Islet of Langerhans (tissue), 1 donor: Measurements from ENCODE around the gene RNF223.

Experiments
- FAIRE-seq: peaks from one replicate; lab custom pipeline; 2011; peaks lifted over from hg19 to GRCh38; lab: Jason Lieb, UNC

RNF223 gene

DNA sequence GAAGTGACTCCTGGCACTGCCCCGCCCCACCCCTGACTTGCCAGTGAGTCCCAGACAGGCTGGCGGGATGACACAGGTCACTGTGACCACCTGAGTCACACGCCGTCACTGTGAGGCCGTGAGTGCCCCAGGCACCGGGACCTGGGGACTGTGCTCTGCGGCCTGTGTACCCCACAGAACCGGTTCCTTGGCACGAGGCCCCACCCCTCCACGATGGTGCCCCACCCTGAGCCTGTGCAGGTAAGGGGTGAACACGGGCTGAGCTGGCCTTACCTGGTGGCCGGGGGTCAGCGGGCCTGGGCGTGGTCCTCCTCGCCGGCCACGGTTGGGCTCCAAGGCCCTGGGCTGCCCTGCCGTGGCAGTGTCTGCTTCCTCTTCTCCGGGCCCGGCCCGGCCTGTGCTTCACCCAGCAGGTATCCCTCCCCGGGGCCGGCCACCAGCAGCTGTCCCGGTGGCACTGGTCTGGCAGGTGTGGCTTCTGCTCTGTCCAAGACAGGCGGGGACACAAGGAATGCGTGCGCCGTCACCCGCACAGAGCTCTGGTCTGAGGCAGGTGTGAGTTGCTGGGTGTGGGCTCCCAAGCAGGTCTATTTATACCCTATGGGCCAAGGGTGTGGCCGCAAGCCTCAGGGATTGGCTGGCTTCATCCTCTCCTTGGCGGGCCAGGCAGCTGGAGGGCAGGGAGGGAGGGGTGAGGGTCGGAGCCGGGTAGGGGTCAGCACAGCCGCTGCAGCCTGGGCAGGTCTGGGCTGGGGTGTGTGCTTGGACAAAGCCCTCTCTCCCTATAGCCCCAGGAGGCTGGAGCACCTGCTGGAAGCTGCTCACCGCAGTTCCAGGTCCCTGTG, at the start of gene RNF223:
TSS of gene RNF223 (minus strand) at position 564 of the 845 bp plus-strand sequence. CDS start 1,740 bp downstream, outside the sequence.
- FAIRE-seq = no peak

DNA sequence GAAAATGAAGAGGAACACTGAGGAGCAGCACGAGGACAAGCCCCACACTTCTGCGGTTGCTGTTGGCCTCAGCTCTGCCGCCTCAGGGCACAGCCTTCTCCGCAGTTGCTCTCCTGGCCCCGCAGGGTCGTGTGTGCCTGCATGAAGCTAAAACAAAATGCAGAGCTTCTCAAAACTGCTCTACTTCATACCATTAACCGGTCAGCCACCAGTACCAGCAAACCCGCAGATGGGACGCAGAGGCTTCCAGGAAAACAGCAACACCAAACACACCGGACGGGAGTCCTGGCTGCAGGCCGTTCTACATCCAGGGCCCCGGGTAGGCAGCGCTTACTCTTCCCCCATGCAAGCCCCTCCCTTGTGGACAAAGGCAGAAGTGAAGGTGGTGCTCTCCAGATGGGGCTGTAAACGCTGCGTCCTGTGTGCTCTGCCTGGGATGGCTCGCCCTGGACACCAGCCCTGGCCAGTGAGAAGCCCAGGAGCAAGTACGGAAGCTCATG, 48.9 kb upstream of the RNF223 start:
- no peak for FAIRE-seq

DNA sequence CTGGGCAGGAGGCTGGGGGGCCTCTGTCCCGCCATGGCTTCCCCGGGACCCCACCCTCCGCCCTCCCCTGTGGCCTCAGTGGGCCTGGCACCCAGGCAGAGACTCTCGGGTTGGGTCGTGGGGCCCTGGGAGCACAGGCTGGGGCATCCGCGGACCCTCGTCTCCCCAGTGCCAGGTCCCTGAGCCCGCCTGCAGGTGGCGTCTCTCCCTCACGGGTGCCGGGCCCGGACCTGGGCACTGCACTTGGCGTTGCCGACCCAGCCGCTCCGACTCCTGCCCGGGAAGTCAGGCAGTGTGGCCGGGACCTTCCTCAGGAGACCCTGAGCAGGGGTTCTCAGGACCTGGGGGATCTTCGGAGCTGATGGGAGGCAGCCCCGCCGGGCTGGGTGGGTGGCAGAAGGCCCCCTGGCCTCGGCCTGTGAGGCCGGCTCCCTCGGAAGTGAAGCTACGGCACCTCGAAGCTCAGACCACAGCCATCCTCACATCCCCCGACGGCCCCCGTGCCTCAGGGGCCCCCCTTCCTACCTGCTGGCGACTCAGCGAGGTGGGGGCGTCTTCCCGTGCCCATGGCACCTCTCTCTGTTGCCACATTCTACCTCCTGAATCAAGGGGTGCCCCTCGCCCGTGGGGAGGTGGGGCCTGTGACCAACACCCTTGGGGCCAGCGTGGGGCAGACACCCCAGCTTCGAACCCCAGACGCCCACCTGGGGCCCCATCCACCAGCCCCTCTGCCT, 48.1 kb upstream of the RNF223 start:
- FAIRE-seq = no peak

DNA sequence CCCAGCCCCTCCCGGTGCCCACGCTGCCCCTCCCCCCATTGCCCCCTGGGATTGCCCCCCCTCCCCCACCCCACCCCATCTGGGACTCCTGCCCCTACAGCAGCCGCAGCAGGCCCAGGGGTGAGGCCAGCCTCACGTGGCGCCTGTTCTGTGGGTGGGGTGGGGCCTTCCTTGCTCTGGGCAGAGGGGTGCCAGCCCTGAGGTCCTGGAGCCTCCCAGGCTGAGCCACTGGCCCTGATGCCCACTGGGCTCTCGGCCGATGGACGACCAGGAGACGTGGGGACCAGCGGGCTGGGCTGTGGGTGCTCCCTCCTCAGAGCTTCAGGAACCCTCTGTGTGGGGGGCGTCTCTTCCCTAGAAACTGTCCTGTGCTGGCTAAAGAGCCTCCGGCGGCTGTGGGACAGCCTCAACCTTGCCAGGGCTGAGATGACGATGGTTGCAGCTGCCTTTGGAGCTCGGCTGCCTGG, 47.5 kb upstream of the RNF223 start:
- no peak for FAIRE-seq

DNA sequence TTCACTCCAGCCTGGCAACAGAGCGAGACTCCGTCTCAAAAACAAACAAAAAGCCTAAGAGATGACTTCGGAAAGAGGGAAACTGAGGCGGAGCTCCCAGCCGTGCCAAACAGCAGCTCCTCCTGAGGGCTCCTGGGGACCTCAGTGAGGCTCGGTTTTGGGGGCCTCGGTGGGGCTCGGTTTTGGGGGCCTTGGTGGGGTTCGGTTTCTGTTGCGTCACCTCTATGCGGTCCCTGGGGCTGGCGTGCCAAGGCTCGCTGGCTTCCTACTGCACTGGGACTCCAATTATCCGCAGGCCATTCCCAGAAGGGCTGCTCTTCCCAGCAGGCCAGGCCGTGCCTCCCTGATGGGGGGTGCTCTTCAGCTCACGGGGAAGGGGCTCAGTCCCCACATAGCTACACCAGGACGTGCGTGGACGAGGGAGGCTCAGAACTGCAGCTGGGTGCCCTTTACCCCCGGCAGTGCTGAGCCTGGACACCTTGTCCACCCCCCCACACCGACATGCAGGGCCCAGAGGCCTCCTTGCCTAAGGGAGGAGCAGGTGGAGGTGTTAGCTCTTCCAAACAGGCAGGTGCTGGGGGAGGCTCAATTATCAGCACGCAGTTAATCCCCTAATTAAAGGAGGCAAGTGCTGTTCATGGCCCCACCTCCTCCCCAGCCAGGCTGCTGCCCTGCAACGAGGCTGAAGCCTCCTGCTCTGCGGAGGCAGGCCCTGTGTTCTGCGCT, 46.9 kb upstream of the RNF223 start:
- no peak for FAIRE-seq

DNA sequence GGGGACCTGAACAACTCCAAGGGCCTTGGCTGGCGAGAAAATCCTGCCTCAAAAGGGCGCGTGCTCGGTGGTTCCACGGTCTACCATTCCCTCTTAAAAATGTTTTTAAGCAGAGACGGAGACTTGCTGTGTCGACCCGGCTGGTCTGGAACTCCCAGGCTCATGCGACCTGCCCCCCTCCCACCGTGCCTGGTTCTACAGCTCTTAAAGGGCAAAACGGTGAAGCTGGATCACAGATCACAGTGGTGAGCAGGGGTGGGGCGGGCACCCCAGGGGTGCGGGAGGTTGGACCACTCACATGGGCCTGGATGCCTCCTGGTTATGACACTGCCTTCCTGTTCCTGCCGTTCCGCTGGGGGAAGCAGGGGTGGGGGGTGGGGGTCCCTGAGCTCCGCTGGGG, 46.0 kb upstream of the RNF223 start:
- FAIRE-seq = no peak

DNA sequence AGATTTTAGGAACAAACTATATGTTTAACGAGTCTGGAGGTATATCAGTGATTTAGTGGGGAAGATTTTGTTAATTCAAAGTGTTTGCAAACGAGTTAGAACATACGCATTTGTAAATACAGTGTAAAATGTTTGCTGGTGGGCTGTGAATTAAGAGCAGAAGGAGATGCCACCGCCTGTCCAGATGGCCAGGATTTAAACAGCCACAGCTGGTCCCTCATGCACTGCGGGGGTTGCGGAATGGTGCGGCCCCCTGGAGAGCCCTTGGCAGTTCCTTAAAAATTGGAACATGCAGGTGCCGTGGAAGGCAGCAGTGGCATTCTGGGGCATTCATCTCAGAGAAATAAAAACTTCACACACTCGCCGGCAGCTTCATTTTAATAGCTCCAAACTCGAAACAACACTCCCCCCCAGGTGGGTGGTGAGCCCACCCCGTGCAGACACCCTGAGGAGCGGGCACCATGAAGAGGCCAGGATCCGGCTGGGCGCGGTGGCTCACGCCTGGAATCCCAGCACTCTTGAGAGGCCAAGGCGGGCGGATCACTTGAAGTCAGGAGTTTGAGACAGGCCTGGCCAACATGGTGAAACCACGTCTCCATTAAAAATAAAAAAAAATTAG, 45.3 kb upstream of the RNF223 start:
- FAIRE-seq = no peak

DNA sequence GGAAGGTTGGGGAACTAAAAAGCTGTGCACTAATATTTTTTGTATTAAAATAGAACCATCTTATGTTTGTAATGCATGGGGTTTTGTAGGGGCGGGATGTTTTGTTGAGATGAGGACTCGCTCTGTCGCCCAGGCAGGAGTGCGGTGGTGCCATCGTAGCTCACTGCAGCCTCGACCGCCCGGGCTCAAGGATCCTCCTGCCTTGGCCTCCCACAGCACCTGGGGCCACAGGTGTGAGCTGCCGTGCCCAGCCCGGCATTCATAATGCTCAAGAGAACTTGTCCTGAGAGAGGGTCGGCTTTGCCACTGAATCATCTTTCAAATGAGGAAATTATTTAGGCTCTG, 44.7 kb upstream of the RNF223 start:
- FAIRE-seq = no peak

DNA sequence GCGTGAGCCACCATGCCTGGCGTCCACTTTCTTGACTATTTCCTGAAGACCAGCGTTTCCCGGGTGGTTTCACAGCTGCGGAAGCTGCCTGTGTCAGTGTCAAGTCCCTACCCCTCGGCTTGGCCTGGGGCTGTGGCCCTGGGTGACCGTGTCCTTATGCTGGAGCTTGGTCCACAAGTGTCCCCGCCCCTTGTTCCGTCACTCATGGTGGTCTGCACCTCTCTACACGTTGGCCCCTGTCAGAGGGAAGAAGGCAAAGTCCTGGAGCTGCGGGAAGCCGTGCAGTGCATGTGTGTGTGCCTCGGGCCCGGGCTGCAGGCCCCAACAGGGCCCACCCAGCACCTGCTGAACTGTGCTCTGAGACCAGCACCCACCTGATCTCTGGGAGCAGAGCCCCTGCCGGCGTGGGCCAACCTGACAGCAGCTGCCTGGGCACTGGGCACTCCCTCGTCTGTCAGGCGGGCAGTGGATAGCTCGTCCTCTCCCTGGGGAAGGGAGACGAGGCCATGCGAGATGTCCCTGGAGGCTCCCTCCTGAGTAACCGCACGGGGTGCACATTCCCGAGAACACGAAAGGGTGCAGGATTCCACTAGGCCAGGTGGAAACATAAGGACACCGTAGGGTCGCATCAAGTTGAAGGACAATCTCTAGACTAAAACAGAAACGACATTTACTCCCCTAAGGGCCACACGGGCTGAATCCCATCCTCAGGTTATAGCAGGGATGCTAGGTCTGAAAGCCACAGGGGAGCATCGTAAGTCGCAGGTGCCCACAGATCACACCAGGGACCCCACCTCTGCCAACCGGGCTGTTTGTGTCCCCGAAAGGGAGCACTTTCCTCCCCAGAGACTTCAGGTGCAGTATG, 44.1 kb upstream of the RNF223 start:
- no peak for FAIRE-seq

DNA sequence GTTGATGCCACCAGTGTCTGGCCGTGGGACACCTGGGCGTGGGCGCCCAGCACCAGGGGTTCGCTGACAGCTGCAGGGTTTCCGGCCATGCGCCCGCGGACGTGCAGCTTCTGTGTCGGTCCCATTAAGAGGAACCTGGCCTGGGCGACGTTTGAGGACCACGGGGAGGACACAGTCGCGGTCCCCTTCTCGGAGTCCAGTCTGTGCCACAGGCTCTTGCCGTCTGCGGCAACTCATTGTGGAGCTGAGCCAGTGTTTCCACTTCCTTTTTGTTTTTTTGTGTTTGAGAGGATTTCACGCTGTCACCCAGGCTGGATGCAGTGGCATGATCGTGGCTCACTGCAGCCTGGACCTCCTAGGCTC, 43.3 kb upstream of the RNF223 start:
- FAIRE-seq = no peak

DNA sequence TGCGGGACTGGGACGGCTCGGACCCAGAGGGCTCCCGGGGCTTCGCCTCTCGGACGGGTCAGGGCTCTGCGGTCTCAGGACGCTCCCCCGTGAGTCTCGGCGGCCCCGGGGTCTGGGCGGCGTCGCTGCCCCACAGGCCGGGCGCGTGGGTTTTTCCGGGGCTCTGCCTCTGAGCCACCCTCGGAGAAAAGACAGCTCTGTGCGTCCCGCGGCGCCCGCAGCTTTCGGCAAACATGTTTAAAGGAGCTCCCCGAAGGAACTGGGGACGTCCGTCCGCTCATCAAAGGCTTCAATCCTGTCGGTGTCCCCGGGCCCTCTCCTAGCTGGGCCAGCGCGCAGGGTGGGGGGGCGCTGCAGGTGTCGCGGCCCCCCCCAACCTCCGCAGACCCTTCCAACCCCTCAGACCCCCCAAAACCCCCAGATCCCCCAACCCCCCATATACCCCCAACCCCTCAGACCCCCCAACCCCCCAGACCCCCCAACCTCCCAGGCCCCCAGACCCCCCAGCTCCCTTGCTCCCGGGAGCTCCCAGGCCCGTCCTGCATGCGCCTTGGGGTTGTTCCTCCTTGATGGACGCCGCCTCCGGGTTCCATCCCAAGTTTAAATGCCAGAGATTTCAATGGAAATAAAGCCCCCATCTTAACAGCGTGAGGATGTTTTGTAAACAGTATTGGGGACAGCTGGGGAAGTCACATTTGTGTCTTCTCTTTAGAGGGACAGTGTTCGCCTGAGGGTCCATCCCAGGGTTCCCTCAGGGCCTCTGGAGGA, 42.8 kb upstream of the RNF223 start:
- no peak for FAIRE-seq

DNA sequence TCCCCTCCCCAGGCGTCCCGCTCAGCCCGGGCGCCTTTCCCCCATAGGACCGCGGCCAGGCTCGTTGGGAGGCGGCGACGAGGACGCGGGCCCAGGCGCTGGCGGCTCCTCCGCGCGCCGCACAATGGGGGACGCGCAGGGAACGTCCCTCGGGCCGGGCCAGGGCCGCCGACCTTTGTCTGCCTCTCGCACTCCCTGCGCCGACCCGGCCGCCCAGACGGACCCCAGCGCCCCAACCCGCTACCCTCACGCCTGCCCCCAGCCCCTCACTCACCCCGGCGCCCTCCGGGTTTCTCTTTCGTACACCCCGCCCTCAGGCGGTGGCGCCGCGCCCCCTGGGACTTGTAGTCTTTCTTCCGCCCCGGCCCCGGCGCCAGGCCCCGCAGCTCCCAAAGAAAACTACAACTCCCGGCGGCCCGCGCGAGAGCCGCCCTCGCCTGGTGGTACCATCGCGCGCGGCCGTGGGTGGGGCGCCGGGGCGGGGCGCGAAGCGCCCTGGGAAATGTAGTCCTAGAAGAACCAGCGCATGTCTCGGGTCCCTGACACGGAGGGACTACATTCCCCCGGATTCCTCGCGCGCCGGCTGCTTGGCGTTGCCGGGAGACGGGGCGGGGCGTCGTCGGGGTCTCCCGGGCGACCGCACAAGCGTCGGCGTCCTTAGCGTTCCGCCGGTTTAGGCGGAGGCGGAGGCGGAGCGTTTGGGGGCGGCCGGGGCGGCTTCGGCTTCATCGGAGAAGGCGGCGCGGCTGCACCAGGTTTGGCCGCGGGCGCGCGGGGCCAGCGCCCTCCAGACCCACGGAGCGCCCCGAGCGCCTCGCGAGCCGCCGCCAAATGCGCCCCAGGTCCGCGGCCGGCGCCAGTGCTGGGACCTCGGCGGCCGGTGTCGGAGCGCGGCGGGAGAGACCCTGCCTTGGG, 41.9 kb upstream of the RNF223 start, which contains the start of gene C1orf159:
TSS of gene C1orf159 (minus strand) at position 304 of the 915 bp plus-strand sequence. CDS start 24,546 bp downstream, outside the sequence.
- peak; percentile 9 for FAIRE-seq

DNA sequence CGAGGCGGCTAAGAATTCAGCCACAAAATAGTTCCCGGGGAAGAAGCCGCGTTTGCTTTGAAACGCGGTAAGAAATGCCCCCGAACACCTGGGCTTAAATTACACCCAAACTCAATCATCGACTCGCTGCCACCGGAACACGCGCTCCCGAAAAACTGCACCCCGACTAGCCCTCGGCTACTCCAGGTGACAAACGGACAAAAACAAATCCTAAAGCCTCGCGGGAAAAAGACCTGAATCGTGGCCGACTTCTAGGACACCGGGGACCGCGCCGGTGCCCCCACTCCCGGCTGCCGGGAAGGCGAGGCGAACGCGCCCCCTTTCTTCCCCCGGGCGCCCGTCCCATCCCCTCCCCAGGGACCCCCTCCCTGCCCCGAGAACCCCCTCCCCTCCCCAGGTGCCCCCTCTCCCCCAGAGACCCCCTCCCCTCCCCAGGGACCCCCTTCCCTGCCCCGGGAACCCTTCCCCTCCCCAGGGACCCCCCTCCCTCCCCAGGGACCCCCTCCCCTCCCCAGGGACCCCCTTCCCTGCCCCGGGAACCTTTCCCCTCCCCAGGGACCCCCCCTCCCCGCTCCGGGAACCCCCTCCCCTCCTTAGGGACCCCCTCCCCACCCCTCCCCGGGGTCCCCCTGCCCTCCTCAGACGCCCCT, 41.2 kb upstream of the RNF223 start:
- no peak for FAIRE-seq

DNA sequence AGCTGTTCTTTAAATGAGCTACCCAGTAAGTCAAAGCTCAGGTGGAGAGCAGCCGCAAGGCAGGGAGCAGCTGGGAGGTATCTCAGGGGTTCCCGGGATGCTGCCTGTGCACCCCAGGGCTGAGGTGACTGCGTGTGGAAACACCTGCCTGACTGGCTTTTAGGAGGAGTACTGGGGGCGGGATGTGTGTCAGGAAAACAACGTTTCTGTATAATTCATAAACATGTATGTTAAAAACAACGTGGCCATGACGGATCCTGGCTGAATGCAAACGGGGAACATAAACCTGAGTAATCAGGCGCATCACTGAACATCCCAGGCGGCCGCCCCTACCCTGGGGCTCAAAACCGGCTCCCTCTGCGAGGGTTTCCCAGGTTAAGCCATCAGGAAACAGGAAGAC, 40.3 kb upstream of the RNF223 start:
- no peak for FAIRE-seq

DNA sequence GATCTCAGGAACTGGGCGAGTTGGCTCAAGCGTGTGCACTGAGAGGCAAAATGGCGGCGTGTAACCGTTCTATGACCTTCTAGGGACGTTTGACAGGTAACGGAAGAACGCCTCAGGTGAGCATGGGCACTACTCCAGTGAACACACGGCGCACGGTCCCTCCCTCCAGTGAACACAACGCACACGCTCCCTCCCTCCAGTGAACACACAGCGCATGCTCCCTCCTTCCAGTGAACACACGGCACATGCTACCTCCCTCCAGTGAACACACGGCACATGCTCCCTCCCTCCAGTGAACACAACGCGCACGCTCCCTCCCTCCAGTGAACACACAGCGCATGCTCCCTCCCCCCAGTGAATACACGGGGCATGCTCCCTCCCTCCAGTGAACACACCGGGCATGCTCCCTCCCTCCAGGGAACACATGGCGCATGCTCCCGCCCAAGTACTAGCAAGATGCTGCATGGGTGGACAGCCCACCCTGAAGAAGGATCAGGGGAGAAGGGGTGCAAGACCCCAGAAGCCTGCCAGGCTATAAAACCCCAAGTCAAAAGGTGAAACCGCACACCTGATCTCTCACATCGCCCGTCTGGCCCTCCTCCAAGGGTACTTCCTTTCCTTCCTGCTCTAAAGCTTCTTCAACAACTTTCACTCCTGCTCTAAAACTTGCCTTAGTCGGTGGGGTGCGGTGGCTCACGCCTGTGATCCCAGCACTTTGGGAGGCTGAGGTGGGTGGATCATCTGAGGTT, 38.3 kb upstream of the RNF223 start:
- FAIRE-seq = no peak

DNA sequence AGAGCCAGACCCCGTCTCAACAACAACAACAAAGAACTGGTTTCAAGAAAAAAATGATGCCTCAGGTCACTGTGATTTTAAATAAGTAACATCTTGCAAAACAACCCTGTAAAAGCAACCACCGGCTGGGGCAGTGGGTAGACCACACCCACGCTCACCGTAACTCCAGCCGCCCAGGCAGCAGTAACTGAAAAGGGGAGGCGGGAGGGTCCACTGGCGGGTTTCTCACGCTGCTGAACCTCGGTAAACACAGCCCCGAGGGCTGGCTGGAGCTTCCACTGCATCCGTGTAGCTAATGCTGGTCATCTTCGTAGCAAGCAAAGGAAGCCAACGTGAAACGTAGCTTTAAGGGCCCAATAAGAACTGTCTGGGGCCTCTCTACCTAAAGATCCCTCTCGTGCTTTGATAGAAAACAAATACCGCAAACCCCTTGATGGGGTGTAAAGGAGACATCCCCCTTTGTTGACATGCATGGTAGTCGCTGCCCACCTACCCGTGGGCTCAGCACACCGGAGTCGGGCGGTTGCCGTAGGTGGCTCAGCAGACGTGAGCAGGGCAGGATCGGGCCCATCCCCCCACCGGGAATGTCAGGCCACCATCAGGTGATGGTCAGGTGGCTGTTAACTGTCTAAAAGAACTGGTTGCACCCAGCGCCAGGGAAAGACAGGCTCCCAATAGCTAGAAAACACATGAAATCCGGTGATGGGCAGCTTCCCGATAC, 37.6 kb upstream of the RNF223 start:
- no peak for FAIRE-seq

DNA sequence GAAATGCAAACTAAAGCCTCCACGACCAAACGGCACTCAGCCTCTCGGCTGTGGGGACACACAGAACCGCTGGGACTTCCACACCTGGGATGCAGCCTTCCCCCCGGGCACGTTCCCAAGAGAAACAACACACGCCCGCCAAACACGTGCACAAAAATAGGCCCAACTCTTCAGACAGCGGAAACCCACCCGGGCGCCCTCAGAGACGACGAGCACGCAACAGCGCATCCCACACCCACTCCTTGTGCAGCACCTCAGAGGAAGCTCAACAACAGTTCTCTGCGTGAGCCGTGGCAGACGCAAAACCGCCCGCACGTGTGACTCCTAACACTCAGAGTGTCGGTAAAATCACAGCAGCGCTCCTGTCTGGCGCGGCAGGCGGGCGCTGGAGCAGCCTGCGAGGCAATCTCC, 36.5 kb upstream of the RNF223 start:
- FAIRE-seq = no peak
